ENCODE results near the gene SLC38A10.
A peak's percentile ranks its signal among the peaks of the same experiment; 100 is the strongest.
"Not testable (repeated sequence)": the region's sequence is repeated elsewhere in the genome, so short reads cannot be mapped to it uniquely, and the experiment has no call there.

SLC38A10 gene

GRCh38 chr17:81311946-81312345, 16.8 kb upstream of the SLC38A10 start:
- no peak for DNase-seq (ENCODE audit: low spot score)

DNA sequence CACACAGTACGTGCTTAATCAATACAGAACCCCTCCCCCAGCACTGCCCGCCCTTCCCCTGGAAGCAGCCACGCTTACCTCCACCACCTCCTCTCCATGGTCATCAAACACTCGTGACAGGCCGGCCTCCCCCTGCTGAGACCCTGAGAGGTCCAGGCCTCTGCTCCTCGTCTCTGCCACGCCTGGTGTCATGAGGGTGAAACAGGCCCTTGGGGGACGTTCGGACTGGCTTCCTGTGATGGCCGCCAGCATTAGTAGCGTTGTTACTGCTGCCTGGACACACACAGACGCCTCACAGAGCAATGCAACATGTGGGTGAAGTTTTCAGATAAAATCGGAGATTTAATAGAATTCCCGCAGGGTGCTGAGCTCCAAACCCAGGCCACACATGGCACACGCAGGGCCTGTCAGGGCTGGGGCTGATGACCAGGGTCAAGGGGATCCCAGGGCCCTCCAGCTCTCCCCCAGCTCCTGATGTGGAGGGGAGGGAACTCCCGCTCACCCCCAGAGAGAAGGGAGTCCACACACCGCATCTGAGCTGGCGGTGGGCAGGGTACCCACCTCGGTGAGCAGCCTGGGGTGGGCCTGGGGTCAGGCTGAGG, 15.9 kb upstream of the SLC38A10 start:
- no peak for DNase-seq (ENCODE audit: low spot score)

DNA sequence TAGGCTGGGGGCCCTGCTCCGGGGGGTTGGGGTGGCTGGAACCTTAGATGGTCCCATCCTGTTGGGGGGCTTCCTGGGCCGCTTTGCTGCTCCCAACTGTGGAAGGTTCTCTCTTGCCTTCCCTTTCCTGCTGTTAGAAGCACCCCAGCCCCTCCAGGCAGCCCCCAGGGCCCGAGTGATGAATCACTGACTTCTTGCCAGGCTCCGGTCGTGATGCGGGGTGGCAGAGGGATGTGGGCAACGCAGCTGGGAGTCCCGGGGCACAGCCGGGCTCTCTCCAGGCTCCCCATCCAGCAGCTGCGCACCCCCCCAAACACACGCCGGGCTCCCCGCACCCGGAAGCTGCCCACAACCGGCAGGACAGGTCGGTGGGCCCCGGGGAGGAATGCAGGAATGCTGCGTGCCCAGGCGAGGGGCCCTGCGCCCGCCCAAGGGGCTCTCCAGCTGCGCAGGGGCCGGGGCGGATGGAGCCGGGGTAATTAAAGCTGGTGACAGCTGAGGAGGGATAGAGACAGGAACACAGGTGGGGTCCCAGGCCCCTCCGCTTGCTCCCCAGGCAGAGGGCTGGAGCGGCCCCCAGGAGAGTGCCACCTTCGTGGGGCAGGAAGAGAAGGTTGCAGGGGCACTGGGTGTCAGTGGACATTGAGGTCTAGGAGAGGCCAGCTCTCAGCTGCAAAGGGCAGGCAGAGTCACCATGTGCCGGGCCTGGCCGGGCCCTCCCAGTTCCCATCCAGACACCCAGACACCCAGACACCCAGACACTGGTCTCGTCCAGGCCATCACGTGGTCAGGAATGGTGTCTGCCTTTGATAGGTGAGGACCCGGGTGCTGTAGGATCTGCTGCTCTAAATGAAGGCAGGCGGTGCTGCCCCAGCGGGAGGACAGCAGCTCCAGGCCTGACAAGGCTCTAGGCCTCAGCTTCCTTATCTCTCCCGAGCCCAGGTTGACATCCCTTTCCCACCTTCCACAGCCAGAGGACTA, 15.0 kb upstream of the SLC38A10 start:
- no peak for DNase-seq (ENCODE audit: low spot score)

DNA sequence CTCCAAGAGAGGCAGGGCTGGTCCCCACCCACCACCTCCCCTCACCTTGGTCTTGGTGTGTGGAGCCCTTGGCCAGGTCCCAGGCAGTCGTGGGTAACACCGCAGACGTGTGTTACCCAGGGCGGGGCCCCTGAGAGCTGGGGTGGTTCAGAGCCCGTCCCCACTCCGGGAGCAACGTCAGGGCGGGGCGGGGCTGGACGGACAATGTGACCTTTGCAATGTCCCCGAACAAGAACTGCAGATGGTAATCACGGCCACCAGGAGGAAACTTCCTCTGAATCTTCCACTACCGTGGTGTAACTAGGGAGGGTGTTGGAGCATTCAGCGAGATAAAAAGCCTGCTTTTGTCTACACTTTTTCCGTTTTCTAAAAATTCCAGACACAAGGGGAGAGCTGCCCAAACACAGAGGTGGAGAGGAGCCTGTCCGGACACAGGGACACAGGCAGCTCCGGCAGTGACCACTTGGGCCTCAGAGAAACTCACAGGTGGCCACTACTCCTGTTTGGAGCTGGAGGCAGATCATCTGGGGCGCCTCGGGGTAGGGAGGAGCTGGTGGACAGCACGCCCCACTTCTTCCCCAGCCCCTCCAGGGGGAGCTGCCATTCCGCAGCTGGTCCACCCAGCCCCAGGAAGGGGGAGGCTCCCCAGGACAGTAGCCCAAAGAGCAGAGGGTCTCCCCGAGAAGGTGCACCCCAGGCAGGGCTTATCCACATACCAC, 14.2 kb upstream of the SLC38A10 start:
- DNase-seq (ENCODE audit: low spot score): peak; percentile 96

DNA sequence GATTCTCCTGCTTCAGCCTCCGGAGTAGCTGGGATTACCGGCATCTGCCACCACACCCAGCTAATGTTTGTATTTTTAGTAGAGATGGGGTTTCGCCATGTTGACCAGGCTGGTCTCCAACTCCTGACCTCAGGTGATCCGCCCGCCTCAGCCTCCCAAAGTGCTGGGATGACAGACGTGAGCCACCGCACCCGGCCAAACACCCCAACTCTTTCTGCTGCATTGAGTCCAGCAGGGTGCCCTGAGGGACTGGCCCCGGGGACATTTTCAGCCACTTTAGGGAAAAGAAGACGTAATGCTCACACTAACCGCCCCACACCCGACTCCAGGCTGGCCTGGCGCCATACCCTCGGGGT, 13.7 kb upstream of the SLC38A10 start:
- not testable (repeated sequence) for DNase-seq (ENCODE audit: low spot score)

DNA sequence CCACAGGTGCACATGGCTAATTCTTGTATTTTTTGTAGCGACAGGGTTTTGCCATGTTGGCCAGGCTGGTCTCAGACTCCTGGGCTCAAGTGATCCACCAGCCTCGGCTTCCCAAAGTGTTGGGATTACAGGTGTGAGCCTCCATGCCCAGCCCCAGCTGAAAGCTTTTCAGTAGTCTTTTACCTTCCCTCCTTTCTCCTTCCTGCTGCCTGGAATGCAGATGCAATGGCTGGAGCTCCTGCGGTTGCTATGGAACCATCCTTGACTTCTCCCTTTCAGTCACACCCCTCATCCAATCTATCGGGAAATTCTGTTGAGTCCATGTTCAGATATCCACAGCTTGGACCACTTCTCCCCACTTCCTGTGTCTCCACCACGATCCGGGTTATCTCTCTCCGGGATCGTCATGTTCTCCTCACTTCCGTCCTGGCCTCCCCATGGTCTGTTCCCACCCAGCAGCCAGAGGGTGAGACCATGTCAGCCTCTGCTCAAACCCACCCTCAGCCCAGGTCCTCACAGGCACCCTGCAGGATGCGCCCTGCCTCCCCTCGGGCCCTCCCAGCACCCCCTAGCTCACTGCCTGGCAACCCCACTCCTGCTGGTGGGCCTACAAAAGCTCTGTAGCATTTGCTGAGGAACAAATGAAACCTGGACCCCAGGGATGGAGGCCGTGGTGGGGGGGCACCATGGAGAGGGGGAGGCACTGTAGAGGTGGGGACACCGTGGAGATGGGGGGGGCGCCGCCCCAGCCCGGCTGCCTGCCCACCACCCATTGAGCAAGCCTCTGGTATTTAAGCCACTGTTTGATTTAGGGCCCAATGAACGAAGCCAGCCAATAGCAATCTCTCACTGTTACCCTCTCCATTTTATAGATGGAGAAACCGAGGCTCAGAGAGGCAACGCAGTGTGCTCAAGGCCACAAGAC, 12.8 kb upstream of the SLC38A10 start:
- DNase-seq (ENCODE audit: low spot score): no peak

GRCh38 chr17:81306898-81307510, 11.9 kb upstream of the SLC38A10 start:
- DNase-seq (ENCODE audit: low spot score): no peak

DNA sequence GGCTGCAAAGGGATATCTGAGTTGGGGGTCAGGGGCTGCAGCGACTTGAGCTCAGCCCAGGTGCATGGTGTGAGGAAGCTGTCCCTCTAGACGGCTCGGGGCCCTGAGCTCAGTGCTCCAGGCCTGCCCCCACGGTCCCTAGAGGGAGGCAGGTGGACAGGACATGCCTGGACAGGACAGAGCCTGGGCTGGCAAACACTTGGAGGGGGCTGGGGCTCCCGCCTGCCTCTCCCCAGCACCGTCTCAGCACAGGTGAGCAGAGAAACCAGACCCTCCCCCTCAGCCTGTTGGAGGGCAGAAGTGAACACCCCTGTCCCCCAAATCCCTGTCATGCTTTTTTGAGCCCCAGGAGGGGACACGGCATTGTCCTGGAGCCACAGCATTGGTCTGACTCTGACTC, 11.4 kb upstream of the SLC38A10 start:
- DNase-seq (ENCODE audit: low spot score): no peak

GRCh38 chr17:81305051-81305630, 10.0 kb upstream of the SLC38A10 start:
- DNase-seq (ENCODE audit: low spot score): no peak

DNA sequence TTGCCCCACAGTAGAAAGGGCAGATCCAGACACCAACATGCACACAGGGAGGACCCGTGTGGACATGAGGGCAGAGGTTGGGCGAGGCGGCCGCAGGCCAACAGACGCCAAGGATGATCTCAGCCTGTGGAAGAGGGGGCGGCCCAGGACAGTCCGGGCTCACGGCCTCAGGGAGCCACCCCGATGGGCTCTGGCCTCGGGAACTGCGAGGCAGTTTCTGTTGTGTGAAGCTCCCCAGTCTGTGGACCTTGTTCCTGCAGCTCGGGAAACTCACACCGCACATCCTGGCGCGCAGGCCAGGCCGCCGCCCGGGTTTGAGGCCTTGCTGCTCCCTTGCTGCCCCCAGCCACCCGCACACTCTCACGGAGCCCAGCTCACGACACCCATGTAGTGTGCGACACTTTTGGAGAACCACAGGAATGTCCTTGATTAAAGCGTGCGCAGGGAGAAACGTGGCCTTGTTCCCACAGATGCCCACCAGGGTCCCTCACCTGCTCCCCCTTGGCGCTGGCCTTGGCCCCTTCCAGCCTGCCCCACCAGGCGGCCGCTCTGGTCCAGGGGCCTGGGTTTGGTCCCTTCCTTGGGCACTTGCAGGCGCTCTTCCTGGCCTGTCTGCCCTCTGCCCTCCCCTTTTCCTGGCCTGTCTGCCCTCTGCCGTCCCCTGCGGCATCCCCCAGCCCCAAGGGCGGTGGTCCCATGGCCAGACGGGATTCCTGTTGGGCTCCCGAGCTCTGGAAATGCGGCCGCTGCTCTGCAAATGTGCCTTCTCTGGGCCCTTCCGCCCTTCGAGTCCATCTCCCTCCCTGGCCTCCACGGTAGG, 9.3 kb upstream of the SLC38A10 start:
- no peak for DNase-seq (ENCODE audit: low spot score)

DNA sequence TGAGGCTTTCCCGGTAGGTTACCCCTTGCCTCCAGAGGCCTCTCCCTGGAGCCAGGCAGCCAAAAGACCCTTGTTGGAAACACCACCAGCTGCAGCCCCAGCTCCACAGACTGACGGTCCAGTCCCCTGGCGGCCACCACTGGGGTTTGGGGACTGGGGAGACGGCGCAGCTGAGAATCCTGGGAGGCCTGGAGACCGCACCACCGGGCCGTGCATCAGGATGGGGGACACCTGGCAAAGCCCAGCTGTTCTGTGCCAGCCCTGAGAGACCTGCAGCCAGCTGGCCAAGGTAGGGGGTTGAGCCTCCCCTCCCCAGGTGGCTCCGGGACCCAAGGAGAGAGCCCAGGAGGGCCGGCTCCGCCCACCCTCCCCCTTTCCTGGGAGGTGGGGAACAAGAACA, 8.3 kb upstream of the SLC38A10 start:
- no peak for DNase-seq (ENCODE audit: low spot score)

DNA sequence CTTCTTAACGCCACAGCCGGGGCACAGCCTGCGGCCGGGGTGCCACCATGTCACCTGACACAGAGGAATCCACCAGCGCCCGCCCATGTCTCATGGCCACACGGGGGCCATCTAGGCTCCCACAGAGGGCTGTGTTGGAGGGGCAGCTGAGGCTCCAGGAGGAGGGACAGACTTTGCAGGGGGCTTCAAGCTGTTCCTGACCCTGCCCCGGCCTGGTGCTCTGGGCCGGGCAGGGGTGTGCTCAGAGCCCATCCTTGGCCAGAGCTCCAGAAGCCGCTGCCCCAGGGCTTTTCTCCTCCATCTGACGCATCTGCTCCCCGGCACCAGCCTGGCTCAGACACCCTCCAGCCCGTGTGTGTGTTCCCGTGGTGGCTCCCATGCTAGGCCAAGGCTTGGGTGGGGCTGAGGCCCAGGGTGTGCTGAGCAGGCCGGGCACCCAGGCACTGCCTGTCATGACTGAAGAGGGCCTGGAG, 7.8 kb upstream of the SLC38A10 start:
- no peak for DNase-seq (ENCODE audit: low spot score)

DNA sequence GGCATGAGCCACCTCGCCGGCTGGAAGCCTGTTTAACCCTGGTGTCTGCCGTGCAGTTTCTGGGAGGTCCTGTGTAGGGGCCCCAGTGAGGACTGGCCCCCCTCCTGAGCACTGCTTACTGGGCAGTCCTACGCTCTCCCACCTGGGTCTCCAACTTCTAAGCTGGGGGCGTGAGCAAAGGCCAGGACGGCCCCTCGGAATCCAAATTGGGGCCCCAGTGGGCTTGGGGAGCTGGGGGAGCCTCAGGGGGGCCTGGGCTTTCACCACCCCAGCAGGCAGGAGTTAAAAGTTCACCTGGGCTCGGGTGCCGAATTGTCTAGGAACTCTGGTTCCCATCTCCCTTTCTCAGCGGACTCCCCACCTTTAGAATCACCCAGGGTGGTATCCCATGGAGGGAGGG, 7.2 kb upstream of the SLC38A10 start:
- no peak for DNase-seq (ENCODE audit: low spot score)

DNA sequence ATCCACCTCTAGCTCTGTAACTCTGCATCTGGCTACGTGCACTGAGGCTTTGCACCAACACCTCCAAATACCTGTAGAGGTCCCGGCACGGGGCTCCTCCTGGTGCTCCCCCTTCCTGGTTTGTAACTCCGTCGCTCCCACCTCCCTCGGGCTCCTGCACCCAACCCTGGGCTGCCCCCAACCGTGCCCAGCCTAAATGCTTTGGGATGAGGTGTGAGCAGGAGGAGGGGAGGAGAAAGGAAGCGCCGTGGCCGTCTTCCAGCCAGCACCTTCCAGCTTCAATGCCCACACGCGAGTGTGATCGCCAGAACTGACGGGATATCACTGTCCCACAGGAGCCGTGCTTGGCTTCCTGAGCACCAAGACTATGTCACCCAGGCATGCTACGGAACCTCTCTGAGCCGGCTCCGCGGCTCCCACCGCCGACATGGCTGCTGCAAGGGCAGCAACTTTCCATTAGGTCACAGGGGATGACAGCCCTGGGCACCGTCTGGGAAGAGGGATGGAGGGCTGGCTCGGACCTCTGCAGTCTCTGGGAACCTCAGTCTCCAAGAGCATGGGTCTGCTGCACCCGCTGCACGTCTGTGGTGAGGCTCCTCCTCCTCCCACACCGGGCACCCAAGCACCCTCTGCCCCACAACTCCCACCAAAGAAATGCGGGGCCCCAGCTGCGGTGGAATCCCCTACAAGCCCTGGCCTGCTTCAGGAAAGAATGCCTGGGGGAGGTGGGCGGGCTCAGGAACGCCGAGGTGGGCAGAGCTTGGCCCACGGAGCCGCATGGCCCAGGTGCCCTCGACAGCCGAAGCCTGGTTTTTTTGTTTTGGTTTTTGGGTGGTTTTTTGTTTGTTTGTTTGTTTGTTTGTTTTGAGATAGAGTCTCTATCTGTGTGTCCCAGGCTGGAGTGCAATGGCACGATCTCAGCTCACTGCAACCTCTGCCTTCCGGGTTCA, 6.4 kb upstream of the SLC38A10 start:
- no peak for DNase-seq (ENCODE audit: low spot score)

DNA sequence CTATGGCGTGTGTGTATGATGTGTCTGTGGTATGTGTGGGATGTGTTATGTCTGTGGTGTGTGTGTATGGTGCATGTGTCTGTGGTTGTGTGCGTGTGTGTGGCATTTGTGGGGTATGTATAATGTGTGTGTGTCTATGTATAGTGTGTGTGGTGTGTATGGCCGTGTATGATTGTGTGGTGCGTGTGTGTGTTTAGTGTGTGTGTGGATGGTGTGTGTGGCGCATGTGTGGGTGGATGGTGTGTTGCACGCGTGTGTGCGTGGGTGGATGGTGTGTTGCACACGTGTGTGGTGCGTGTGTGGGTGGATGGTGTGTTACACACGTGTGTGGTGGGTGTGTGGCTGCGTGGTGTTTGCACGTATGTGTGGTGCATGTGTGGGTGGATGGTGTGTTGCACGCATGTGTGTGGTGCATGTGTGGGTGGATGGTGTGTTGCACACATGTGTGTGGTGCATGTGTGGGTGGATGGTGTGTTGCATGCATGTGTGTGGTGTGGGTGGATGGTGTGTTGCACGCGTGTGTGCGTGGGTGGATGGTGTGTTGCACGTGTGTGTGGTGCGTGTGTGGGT, 5.6 kb upstream of the SLC38A10 start:
- no peak for DNase-seq (ENCODE audit: low spot score)

DNA sequence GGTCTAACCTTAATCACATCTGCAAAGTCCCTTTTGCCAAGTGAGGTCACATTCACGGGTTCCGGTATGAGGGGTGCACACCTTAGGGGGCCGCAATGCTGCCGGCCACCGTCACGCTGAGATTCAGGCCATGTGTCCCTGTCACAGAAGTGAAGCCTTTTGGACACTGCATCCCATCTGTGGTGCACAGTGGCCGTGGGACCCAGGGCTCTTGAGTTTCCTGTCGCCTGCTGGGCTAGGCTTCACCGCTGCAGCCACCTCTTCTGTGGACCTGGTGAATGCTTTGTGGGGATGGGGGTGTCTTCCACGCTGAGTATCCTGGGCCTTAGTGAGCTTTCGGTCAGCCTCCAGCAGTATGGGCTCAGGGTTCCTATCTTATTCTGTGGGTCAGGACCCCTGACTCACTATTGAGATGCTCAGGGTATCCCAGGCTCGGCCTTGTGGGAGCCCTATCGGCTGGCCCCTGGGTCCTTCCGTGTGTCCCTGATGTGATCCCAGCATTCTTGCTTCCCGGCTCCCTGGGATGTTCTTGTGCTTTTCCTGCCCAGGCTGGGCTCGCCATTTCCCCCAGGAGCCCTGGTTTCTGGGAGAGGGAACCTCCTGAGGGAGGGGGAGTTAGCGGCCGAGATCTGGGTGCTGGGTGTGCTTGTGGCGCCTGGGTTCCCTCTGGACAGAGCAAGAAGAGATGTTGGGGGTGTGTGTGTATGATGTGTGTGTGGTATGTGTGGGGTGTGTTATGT, 4.9 kb upstream of the SLC38A10 start:
- no peak for DNase-seq (ENCODE audit: low spot score)

- DNase-seq (ENCODE audit: low spot score): no peak
Measured at GRCh38 chr17:81298991-81299738, 4.1 kb upstream of the SLC38A10 start.

Measured in COLO829 (cell line).